ENCODE data around the gene CDC37. TPM values are rescaled to one million over a fixed set of nuclear protein-coding genes. Genes with fewer than 3 reads are reported as not detected.

The CDC37 gene
- total RNA-seq, 1 experiment from 2014 or later, result 188 TPM

- intact Hi-C loops (cut with micrococcal nuclease), result no loop called here
- no TSS peak for BruUV-seq (replicated peaks)
- H3K27ac Mint-ChIP-seq (ENCODE audit: low read depth, unreplicated experiment), result no peak overlapping the region
- ChIA-PET CTCF (no interaction called here), POLR2A (no interaction called here)
- H3K4me1 Mint-ChIP-seq (ENCODE audit: insufficient read depth, unreplicated experiment), result no peaks in the 10 kb centered on the region
- no peaks in the 10 kb centered on the region for H3K27me3 Mint-ChIP-seq (ENCODE audit: insufficient read depth, unreplicated experiment)
- H3K9me3 Mint-ChIP-seq (ENCODE audit: unreplicated experiment), result no peaks in the 10 kb centered on the region
- TF ChIP-seq, protein P1, sequence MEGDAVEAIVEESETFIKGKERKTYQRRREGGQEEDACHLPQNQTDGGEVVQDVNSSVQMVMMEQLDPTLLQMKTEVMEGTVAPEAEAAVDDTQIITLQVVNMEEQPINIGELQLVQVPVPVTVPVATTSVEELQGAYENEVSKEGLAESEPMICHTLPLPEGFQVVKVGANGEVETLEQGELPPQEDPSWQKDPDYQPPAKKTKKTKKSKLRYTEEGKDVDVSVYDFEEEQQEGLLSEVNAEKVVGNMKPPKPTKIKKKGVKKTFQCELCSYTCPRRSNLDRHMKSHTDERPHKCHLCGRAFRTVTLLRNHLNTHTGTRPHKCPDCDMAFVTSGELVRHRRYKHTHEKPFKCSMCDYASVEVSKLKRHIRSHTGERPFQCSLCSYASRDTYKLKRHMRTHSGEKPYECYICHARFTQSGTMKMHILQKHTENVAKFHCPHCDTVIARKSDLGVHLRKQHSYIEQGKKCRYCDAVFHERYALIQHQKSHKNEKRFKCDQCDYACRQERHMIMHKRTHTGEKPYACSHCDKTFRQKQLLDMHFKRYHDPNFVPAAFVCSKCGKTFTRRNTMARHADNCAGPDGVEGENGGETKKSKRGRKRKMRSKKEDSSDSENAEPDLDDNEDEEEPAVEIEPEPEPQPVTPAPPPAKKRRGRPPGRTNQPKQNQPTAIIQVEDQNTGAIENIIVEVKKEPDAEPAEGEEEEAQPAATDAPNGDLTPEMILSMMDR (IDR thresholded peaks at IDR 0.05; ENCODE audit: unreplicated experiment), result no peak
- DNase-seq (ENCODE audit: unreplicated experiment), result no peak
- H3K4me3 Mint-ChIP-seq (ENCODE audit: unreplicated experiment), result no peak overlapping the region
- H3K36me3 Mint-ChIP-seq (ENCODE audit: insufficient read depth, unreplicated experiment), result peaks cover 64% of the 10 kb centered on the region
Observed at GRCh38 chr19:10361569-10362011, 41.8 kb downstream of the CDC37 start.

DNA sequence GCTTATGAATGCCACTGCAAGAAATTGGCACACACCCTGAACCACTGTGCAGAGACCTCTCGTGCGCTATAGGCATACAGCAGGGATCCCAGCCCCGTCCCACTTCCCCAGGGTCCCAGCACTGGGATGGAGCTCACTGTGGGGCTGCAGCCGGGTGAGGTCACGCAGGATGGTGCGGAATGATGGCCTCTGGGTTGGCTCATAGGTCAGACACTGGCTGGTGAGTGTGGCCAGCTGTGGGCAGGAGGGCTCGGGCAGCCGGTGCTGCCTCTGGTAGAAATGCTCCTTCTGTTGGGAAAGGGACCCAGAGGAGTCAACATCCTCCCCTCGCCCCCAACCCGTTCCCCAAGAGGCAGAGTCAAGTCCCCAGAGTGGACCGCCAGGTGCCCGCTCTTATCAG, 46.9 kb downstream of the CDC37 start:
- no peaks in the 10 kb centered on the region for H3K4me1 Mint-ChIP-seq (ENCODE audit: insufficient read depth, unreplicated experiment)
- no peaks in the 10 kb centered on the region for H3K9me3 Mint-ChIP-seq (ENCODE audit: unreplicated experiment)
- BruUV-seq (replicated peaks), result no TSS peak
- H3K36me3 Mint-ChIP-seq (ENCODE audit: insufficient read depth, unreplicated experiment), result peaks cover 60% of the 10 kb centered on the region
- CTCF ChIA-PET, result no interaction called here
- TF ChIP-seq, protein P1 (IDR thresholded peaks at IDR 0.05; ENCODE audit: unreplicated experiment), result no peak
- DNase-seq (ENCODE audit: unreplicated experiment), result no peak
- no peak overlapping the region for H3K27ac Mint-ChIP-seq (ENCODE audit: low read depth, unreplicated experiment)
- no peak overlapping the region for H3K4me3 Mint-ChIP-seq (ENCODE audit: unreplicated experiment)
- POLR2A ChIA-PET, result no interaction called here
- intact Hi-C loops (cut with micrococcal nuclease), result no loop called here
- no peaks in the 10 kb centered on the region for H3K27me3 Mint-ChIP-seq (ENCODE audit: insufficient read depth, unreplicated experiment)

DNA sequence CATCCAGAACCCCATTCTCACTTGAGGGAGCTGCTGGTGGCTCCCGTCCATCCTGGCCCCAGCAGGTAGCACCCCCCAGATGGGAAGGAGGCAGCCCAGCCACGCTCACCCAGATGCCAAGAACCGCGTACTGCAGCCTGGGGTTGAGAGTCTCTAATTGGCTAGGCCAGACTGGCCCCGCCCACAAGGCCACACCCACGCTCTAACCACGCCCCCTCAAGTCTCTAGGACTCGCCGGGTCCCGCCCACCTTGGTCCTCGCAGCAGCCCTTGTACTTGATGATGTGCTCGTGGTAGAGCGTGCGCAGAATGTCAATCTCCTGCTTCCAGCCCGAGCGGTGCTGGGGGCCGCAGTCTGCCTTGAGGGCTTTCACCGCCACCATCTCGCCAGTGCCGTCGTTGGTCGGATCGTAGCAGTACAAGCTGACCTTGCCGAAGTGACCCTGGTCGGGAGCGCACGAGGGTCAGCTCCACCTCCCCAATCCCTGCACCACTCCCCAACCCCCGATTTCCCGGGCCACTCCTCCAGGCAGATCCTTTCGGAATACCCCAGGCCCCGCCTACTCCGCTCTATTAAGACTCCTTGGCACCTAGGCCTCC, 49.5 kb downstream of the CDC37 start:
- CTCF ChIA-PET, result interaction anchor here (0.6 to 0.8 kb wide), 2 partner anchors 26 to 37 kb away, joined by 3 to 4 read pairs; partner anchors contain the start of gene TYK2
- Mint-ChIP-seq H3K27me3 (ENCODE audit: insufficient read depth, unreplicated experiment) (no peaks in the 10 kb centered on the region), H3K4me1 (ENCODE audit: insufficient read depth, unreplicated experiment) (no peaks in the 10 kb centered on the region), H3K9me3 (ENCODE audit: unreplicated experiment) (no peaks in the 10 kb centered on the region), H3K4me3 (ENCODE audit: unreplicated experiment) (no peak overlapping the region), H3K36me3 (ENCODE audit: insufficient read depth, unreplicated experiment) (peaks cover 51% of the 10 kb centered on the region), H3K27ac (ENCODE audit: low read depth, unreplicated experiment) (no peak overlapping the region)
- intact Hi-C loops (cut with micrococcal nuclease), result no loop called here
- BruUV-seq (replicated peaks), result no TSS peak
- TF ChIP-seq, protein P1 (IDR thresholded peaks at IDR 0.05; ENCODE audit: unreplicated experiment), result no peak
- no peak for DNase-seq (ENCODE audit: unreplicated experiment)
- POLR2A ChIA-PET, result interaction anchor here (0.6 kb wide), 1 partner anchor 17 kb away, joined by 3 read pairs; no protein-coding TSS in a partner anchor

- no TSS peak for BruUV-seq (replicated peaks)
- TF ChIP-seq, protein P1 (IDR thresholded peaks at IDR 0.05; ENCODE audit: unreplicated experiment), result no peak
- no peak for DNase-seq (ENCODE audit: unreplicated experiment)
- CTCF ChIA-PET, result interaction anchor here (0.6 to 0.8 kb wide), 2 partner anchors 17 to 37 kb away, joined by 3 to 4 read pairs; no protein-coding TSS in a partner anchor
- Mint-ChIP-seq H3K27me3 (ENCODE audit: insufficient read depth, unreplicated experiment) (no peaks in the 10 kb centered on the region), H3K9me3 (ENCODE audit: unreplicated experiment) (no peaks in the 10 kb centered on the region), H3K4me3 (ENCODE audit: unreplicated experiment) (no peak overlapping the region), H3K27ac (ENCODE audit: low read depth, unreplicated experiment) (no peak overlapping the region), H3K36me3 (ENCODE audit: insufficient read depth, unreplicated experiment) (peaks cover 51% of the 10 kb centered on the region), H3K4me1 (ENCODE audit: insufficient read depth, unreplicated experiment) (no peaks in the 10 kb centered on the region)
- intact Hi-C loops (cut with micrococcal nuclease), result no loop called here
- POLR2A ChIA-PET, result no interaction called here
Observed at GRCh38 chr19:10352764-10353671, 50.3 kb downstream of the CDC37 start.

Data from MCF 10A (cell line).